Small intestine (tissue), 7 donors: ENCODE measurements around the gene EPB41L4B. TPM values are rescaled to one million over a fixed set of nuclear protein-coding genes. Genes with fewer than 3 reads are reported as not detected.
A peak's percentile ranks its signal among the peaks of the same experiment; 100 is the strongest.

Experiments used
- DNase-seq, 2 donors: peaks; one replicate each; pipeline versions ENCODE4 v3.0.0 to v3.0.0-alpha.2; 2013
- FAIRE-seq: peaks from 2 replicates; lab custom pipeline; 2012; peaks lifted over from hg19 to GRCh38; lab: Jason Lieb, UNC
- H3K27ac ChIP-seq, 3 donors: one replicate each; pipeline ENCODE4 v1.5.1; 2013; ENCODE audit warnings: low read length in 2 of 3, mild to moderate bottlenecking in 2 of 3, control low read depth in 1 of 3, inconsistent platforms in 1 of 3, low read depth in 1 of 3, moderate library complexity in 1 of 3
- H3K27me3 ChIP-seq, 3 donors: one replicate each; pipeline ENCODE4 v1.6.1; 2013; ENCODE audit warnings: low read length in 3 of 3, inconsistent platforms in 1 of 3; ENCODE audit not compliant: control insufficient read depth in 3 of 3, insufficient read depth in 3 of 3
- H3K36me3 ChIP-seq, 3 donors: one replicate each; pipeline ENCODE4 v1.6.1; 2013; ENCODE audit warnings: low read length in 3 of 3, inconsistent platforms in 1 of 3, low read depth in 1 of 3, mild to moderate bottlenecking in 1 of 3, moderate library complexity in 1 of 3; ENCODE audit not compliant: control insufficient read depth in 3 of 3, insufficient read depth in 2 of 3
- H3K4me1 ChIP-seq, 3 donors: one replicate each; pipeline ENCODE4 v1.6.1; 2013; ENCODE audit warnings: low read length in 2 of 3, inconsistent platforms in 1 of 3, low read depth in 1 of 3, mild to moderate bottlenecking in 1 of 3, moderate library complexity in 1 of 3; ENCODE audit not compliant: control insufficient read depth in 3 of 3, insufficient read depth in 2 of 3
- H3K4me3 ChIP-seq, 3 donors: one replicate each; pipeline ENCODE4 v1.5.1; 2013; ENCODE audit warnings: low read length in 3 of 3, control low read depth in 1 of 3, inconsistent platforms in 1 of 3, low read depth in 1 of 3, mild to moderate bottlenecking in 1 of 3, moderate library complexity in 1 of 3
- H3K9me3 ChIP-seq, 2 donors: one replicate each; pipeline ENCODE4 v1.6.1; 2013; ENCODE audit warnings: low read depth in 1 of 2, low read length in 1 of 2; ENCODE audit not compliant: control insufficient read depth in 2 of 2, insufficient read depth in 1 of 2
- WGBS, 3 donors: extraction: QIAGEN DNeasy Blood & Tissue Kit; methylation state at CpG; one replicate each; pipeline ENCODE4 v1.1.7; 2013; 5-methylcytosine and 5-hydroxymethylcytosine counted together
- polyA plus RNA-seq, 4 donors: library from polyadenylated mRNA; stranded (reverse) in 3 of 4; unstranded in 1 of 4; fragments of 200-250 nt in 3 of 4; fragments of 120-200 nt in 1 of 4; gene quantifications; one replicate each; pipeline versions ENCODE4 v1.2.1 to v1.2.3, GENCODE V29; 2013
- donor health status: healthy with polysubstance abuse.
- donor health status: control.
- donor health status: control.
- donor health status: Bipolar disorder and iron deficiency.
- donor health status: healthy.

EPB41L4B gene
- polyA plus RNA-seq, 4 donors = 22.1 to 126 (median 67.7) TPM

GRCh38 chr9:109145051-109145450, 175.8 kb downstream of the EPB41L4B start:
- WGBS, 3 donors = 42 to 79% (median 59%) methylated on average over 6 of the region's 6 CpGs
- DNase-seq = peak; percentile 32 to 60

GRCh38 chr9:109143881-109144562, 176.8 kb downstream of the EPB41L4B start:
- WGBS, 3 donors = 67 to 73% (median 70%) methylated on average over 5 of the region's 5 CpGs
- FAIRE-seq (no peak), DNase-seq (peak in 1 of 2 donors; percentile 25)
- Histone ChIP-seq H3K9me3 (no peaks in the 10 kb centered on the region), H3K27me3 (peaks cover 0 to 2% (median 0%) of the 10 kb centered on the region in 3 donors), H3K27ac (no peak overlapping the region), H3K4me1 (peaks cover 0 to 21% (median 2%) of the 10 kb centered on the region in 3 donors), H3K36me3 (no peaks in the 10 kb centered on the region), H3K4me3 (no peak overlapping the region)

More at GRCh38 chr9:109145051-109145450, 175.8 kb downstream of the EPB41L4B start:
- Histone ChIP-seq H3K27me3 (peaks cover 0 to 2% (median 0%) of the 10 kb centered on the region in 3 donors), H3K36me3 (no peaks in the 10 kb centered on the region), H3K4me1 (peaks cover 0 to 30% (median 2%) of the 10 kb centered on the region in 3 donors), H3K27ac (peak overlapping the region in 1 of 3 donors; percentile 59), H3K9me3 (no peaks in the 10 kb centered on the region), H3K4me3 (no peak overlapping the region)
- FAIRE-seq = no peak

GRCh38 chr9:109141375-109141774, 179.5 kb downstream of the EPB41L4B start:
- H3K27me3 ChIP-seq = peaks cover 0 to 2% (median 0%) of the 10 kb centered on the region in 3 donors
- FAIRE-seq (no peak), DNase-seq (no peak)
- WGBS, 3 donors = 90 to 94% (median 93%) methylated on average over 5 of the region's 5 CpGs
- H3K27ac ChIP-seq = no peak overlapping the region
- H3K36me3 ChIP-seq = no peaks in the 10 kb centered on the region
- peaks cover 0 to 13% (median 2%) of the 10 kb centered on the region in 3 donors for H3K4me1 ChIP-seq
- no peak overlapping the region for H3K4me3 ChIP-seq
- H3K9me3 ChIP-seq = no peaks in the 10 kb centered on the region

GRCh38 chr9:109139851-109140250, 181.0 kb downstream of the EPB41L4B start:
- Histone ChIP-seq H3K27ac (no peak overlapping the region), H3K36me3 (no peaks in the 10 kb centered on the region), H3K4me3 (no peak overlapping the region), H3K4me1 (peaks cover 0 to 6% (median 4%) of the 10 kb centered on the region in 3 donors), H3K9me3 (no peaks in the 10 kb centered on the region), H3K27me3 (no peaks in the 10 kb centered on the region)
- FAIRE-seq = no peak
- WGBS, 3 donors = 60 to 95% (median 92%) methylated on average over 1 of the region's 1 CpG
- DNase-seq = no peak

GRCh38 chr9:109138421-109138820, 182.4 kb downstream of the EPB41L4B start:
- Histone ChIP-seq H3K4me1 (peaks cover 0 to 13% (median 6%) of the 10 kb centered on the region in 3 donors), H3K36me3 (no peaks in the 10 kb centered on the region), H3K9me3 (no peaks in the 10 kb centered on the region), H3K27ac (no peak overlapping the region), H3K27me3 (no peaks in the 10 kb centered on the region), H3K4me3 (no peak overlapping the region)
- FAIRE-seq = no peak
- no peak for DNase-seq
- 89 to 98% (median 93%) methylated on average over 2 of the region's 2 CpGs for WGBS, 3 donors

GRCh38 chr9:109134167-109134578, 186.7 kb downstream of the EPB41L4B start:
- WGBS, 3 donors = 66 to 84% (median 73%) methylated on average over 1 of the region's 1 CpG
- no peak overlapping the region for H3K4me3 ChIP-seq
- no peak for FAIRE-seq
- no peaks in the 10 kb centered on the region for H3K36me3 ChIP-seq
- H3K27ac ChIP-seq = peak overlapping the region in 2 of 3 donors; percentile 8 to 55
- H3K27me3 ChIP-seq = no peaks in the 10 kb centered on the region
- H3K9me3 ChIP-seq = no peaks in the 10 kb centered on the region
- H3K4me1 ChIP-seq = peaks cover 0 to 40% (median 8%) of the 10 kb centered on the region in 3 donors
- DNase-seq = no peak

- Histone ChIP-seq H3K27me3 (no peaks in the 10 kb centered on the region), H3K27ac (peak overlapping the region in 1 of 3 donors; percentile 15), H3K4me3 (no peak overlapping the region), H3K4me1 (peaks cover 0 to 47% (median 12%) of the 10 kb centered on the region in 3 donors), H3K9me3 (no peaks in the 10 kb centered on the region), H3K36me3 (no peaks in the 10 kb centered on the region)
- no peak for FAIRE-seq
- 78 to 92% (median 88%) methylated on average over 2 of the region's 2 CpGs for WGBS, 3 donors
- DNase-seq = no peak
Observed at GRCh38 chr9:109133533-109133932, 187.3 kb downstream of the EPB41L4B start.

GRCh38 chr9:109132567-109133021, 188.3 kb downstream of the EPB41L4B start:
- no peak for FAIRE-seq
- Histone ChIP-seq H3K27me3 (no peaks in the 10 kb centered on the region), H3K27ac (peak overlapping the region in 2 of 3 donors; percentile 11 to 53), H3K4me1 (peaks cover 0 to 52% (median 12%) of the 10 kb centered on the region in 3 donors), H3K4me3 (no peak overlapping the region), H3K36me3 (no peaks in the 10 kb centered on the region), H3K9me3 (no peaks in the 10 kb centered on the region)
- peak; percentile 41 to 46 for DNase-seq
- 16 to 37% (median 28%) methylated on average over 2 of the region's 2 CpGs for WGBS, 3 donors
